ENCODE data around the gene FRAS1. TPM values are rescaled to one million over a fixed set of nuclear protein-coding genes. Genes with fewer than 3 reads are reported as not detected.

Gene FRAS1
- total RNA-seq, 2 donors from 2014 or later: not detected

DNA sequence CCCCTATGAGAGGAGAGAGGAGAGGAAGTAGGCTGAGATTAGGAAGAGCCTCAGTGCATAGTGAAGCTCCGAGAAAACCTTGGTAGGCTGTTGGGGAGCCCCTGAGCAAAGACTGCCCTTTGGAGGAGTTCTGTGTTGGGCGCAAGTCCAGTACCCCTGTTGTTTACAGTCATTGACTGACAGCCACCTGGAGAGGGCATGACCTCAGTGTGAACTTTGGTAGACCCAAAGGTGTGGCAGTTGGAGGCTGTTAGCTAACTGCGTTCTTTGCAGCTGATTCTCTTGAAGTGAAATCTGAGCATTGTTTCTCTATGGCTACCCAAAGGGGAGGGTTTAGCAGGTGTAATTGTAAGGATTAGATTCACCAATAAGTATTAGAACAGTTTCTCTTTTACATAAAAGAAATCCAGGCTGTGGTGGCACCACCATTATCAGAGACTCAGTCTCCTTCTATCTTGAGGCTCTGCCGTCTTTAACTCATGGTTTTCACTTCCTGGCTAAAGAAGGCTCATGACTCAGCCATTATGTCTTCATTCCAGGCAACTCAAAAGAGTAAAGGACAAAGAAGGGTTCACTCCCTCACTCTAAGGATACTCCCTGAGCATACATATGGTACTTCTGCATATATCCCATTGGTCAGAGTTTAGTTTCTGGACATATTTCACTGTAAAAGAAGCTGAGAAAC, 527.9 kb downstream of the FRAS1 start:
- peaks cover 36% of the 10 kb centered on the region for H3K27me3 Mint-ChIP-seq
- peaks cover 4% of the 10 kb centered on the region for H3K36me3 Mint-ChIP-seq (ENCODE audit: low read depth)
- DNase-seq (no peak), ATAC-seq (no peak)
- H3K9me3 ChIP-seq (ENCODE audit: control insufficient read depth, low read length, poor library complexity, severe bottlenecking): no peaks in the 10 kb centered on the region
- H3K4me1 Mint-ChIP-seq: no peaks in the 10 kb centered on the region
- H3K4me3 Mint-ChIP-seq: no peak overlapping the region
- H3K27ac Mint-ChIP-seq: no peak overlapping the region

DNA sequence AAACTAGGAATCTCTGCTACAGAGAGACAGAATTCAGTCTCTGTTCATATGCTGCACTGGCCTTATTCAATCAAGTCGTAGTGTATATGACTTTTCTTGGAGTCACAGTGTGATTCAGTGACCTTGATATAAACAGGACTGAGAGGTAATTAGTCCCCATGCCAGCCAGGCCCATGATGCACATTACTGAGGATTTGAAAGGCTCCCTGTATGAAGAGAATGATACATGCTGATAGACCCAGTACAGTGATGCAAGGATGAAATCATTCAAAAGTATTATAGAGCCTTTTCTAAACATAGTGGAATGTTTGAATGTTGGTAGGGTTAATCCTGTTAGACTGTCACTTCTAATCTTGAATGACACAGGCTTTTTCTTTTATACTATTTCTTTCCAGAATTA, 528.5 kb downstream of the FRAS1 start:
- Mint-ChIP-seq H3K4me3 (no peak overlapping the region), H3K36me3 (ENCODE audit: low read depth) (peaks cover 2% of the 10 kb centered on the region), H3K27ac (no peak overlapping the region), H3K4me1 (no peaks in the 10 kb centered on the region), H3K27me3 (peaks cover 32% of the 10 kb centered on the region)
- no peak for DNase-seq
- ATAC-seq: no peak
- no peaks in the 10 kb centered on the region for H3K9me3 ChIP-seq (ENCODE audit: control insufficient read depth, low read length, poor library complexity, severe bottlenecking)

DNA sequence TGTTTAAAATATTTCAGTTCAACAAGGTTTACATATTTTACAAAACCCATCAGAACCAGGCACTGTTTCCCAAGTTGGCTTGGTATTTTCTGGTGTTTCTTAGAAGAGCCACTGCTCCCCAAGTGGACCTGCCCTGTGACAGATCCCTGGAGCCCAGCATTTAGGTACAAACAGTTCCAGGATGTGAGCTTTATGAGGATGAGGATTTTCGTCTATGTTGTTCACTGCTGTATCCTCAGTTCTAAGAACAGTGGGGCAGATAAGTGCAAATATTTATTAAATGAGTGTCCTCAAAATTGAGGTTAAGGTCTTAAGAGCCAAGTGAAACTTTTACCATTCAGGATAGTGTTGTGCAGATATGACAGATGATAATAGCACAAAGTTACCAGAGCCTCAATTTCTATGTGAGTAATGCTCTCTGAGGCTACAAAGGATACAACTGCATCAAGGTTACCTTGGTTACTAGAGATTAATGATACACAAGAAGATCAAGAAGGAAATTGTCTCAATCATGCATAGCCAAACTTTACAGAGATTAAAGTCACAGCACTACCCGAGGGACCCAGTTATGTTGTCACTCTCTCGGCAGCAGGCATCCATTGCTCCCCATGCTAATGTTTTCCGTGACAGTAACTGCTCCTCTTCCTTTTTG, 531.9 kb downstream of the FRAS1 start:
- peaks cover 3% of the 10 kb centered on the region for H3K4me1 Mint-ChIP-seq
- no peaks in the 10 kb centered on the region for H3K9me3 ChIP-seq (ENCODE audit: control insufficient read depth, low read length, poor library complexity, severe bottlenecking)
- ATAC-seq: no peak
- peaks cover 21% of the 10 kb centered on the region for H3K27me3 Mint-ChIP-seq
- DNase-seq: no peak
- H3K27ac Mint-ChIP-seq: no peak overlapping the region
- H3K4me3 Mint-ChIP-seq: no peak overlapping the region
- H3K36me3 Mint-ChIP-seq (ENCODE audit: low read depth): no peaks in the 10 kb centered on the region

DNA sequence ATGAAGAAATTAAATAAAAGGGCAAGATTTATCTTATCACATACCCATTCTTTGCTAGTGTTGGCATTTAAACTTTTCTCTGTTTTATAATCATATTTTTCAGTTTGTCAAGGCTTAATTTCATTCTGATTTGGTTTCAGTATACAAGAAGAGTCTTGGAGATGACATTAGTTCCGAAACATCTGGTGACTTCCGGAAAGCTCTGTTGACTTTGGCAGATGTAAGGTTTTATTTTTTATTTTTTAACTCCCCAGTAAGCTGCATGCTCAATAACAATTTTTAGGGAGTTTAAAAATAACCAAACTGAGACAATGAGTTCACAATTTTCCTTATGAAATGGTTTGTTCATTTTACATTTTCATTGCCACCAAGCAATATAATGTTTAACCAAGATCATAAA, 534.3 kb downstream of the FRAS1 start:
- DNase-seq (no peak), ATAC-seq (no peak)
- H3K4me1 Mint-ChIP-seq: peaks cover 3% of the 10 kb centered on the region
- peaks cover 21% of the 10 kb centered on the region for H3K27me3 Mint-ChIP-seq
- H3K36me3 Mint-ChIP-seq (ENCODE audit: low read depth): no peaks in the 10 kb centered on the region
- H3K27ac Mint-ChIP-seq: no peak overlapping the region
- no peak overlapping the region for H3K4me3 Mint-ChIP-seq
- H3K9me3 ChIP-seq (ENCODE audit: control insufficient read depth, low read length, poor library complexity, severe bottlenecking): no peaks in the 10 kb centered on the region

DNA sequence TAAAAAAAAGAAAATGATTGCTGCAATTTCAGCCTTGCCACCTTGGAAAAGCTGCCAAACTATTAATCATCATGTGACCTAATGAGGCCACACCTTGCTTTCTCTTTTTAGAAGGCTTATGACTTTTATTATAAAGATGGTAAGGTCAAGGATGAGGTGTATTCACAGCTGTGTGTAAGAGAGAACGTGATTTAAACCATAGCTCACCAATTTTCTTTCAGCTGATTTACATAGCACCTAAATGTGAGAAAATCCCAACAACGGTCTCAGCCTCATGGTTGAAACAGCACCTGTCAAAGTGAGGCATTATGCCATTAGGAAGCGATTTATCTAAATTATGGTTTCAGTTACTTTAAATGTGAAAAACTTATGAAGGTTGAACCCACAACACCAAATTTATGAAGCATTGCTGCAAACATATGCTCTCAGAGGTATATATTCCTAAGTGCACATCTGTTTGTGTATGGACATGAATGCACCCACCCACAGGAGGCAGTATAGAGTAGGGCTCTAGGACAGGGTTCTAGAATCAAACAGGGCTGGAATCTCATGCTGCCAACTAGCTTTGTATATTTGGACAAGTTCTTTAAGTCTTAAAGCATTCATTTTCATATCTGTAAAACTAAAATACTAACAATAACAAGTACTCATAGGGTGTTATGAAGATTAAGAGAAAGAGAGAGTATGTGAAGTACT, 535.1 kb downstream of the FRAS1 start:
- no peak for DNase-seq
- Mint-ChIP-seq H3K36me3 (ENCODE audit: low read depth) (no peaks in the 10 kb centered on the region), H3K4me1 (peaks cover 3% of the 10 kb centered on the region), H3K4me3 (no peak overlapping the region), H3K27me3 (peaks cover 21% of the 10 kb centered on the region), H3K27ac (no peak overlapping the region)
- no peaks in the 10 kb centered on the region for H3K9me3 ChIP-seq (ENCODE audit: control insufficient read depth, low read length, poor library complexity, severe bottlenecking)
- ATAC-seq: no peak

Other genes starting within 250 kb of the FRAS1 start
- gene CNOT6L, start 238.0 kb upstream of the FRAS1 start, total RNA-seq: 100 to 1,000 TPM; 142 to 160 TPM
- gene MRPL1, start 194.5 kb upstream of the FRAS1 start, total RNA-seq: 10 to 100 TPM; 15.4 to 19.0 TPM